ENCODE measurements around the gene GNG2.

GNG2 gene

DNA sequence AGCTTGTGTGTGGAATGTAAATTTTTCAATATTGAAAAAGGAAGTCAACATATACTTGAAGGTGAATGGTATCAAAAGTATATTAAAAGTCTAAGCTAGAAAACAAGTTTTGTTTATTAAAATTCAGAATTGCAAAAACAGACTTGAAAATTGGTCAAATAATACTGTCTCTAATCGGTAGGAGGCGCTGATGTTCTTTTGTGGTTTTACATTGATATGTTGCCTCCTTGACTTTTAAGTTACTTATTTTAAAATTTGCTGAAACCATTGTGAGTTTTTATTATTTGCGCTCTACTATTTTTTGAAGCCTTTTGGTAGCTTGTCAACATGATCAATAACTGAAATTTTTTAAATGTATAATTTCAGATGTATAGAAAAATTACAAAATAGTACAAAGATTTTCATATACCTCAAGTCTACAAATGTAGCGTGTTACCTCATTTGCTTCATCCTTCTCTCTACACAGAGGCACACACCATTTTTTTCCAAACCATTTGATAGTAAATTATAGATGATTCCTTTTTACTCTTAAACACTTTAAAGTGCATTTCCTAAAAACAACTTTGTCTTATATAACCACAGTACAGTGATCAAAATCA is 135.8 kb downstream of the GNG2 start:
- no peak for DNase-seq (ENCODE audit: low spot score)

DNA sequence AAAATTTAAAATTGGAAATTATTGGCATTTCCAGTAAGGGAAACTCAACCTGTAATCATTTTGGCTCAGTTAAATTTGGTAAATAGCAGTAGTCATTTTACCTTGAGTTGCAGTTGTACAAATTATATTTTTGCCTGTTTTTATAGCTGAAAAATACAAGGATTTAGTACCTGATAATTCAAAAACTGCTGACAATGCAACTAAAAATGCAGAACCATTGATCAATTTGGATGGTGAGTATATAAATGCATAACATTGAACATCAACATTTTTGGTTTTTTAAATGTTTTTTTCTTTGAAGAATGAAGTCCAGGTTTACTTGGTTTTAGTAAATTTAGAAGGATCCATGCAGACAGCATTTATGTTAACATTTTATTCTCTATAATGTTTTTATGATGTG is 137.9 kb downstream of the GNG2 start:
- DNase-seq (ENCODE audit: low spot score), result no peak

DNA sequence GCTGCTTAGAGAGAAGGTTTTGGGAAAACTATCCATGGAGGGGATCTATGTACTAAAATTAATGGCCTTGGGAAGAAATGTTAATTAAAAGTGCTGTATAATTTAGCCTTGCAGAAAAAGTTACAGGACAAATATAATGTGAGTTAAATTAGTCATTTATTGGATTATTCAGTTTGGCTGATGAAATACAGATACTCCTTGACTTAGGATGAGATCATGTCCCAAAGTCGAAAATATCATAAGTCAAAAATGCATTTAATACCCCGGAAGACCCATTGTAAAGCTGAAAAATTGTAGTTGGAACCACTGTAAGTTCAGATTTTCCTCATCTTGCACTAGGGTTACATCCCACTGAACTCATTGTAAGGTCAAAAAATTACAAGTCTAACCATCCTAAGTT is 138.7 kb downstream of the GNG2 start:
- no peak for DNase-seq (ENCODE audit: low spot score)

GRCh38 chr14:52000019-52000582 is 139.7 kb downstream of the GNG2 start:
- DNase-seq (ENCODE audit: low spot score), result no peak

- DNase-seq (ENCODE audit: low spot score), result no peak
Measured at GRCh38 chr14:52000696-52001095, 140.3 kb downstream of the GNG2 start.

DNA sequence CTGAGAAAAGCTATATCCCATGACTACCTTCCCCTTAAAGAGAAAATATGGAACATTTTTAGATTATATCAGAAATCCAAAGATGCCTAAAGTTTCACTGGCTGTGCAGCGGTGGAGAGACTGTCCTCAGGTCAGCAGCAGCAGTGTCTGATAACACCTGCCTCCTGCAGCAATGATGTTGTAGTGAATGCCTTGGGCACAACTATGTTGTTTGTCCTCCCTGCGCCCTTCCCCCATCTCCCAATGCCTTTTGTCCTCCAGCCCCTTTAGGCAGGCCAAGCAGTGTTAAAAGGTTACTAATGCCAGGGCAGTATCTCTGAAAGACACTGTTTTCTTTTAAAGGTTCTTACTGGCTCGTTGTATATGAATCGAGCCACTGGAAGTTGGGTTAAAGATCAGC is 142.1 kb downstream of the GNG2 start:
- no peak for DNase-seq (ENCODE audit: low spot score)

DNA sequence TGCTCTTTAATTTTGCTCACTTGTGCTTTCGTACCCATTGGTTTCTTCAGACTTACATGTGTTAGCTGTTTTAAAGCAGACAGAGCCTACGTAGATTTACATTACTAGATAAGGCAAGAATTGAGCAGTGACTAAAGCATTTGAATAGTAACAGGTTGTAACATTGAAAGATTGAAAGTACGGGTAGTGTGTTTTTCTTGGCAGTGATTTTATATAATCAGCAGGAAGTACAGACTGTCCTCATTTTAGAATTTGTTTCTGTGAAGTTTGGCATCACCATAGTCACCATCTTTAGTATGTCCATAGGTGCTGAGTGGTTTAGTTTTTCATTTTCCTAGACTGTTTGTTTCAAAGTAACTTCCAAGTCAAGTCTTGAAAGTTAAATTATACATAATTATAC is 142.9 kb downstream of the GNG2 start:
- no peak for DNase-seq (ENCODE audit: low spot score)

DNA sequence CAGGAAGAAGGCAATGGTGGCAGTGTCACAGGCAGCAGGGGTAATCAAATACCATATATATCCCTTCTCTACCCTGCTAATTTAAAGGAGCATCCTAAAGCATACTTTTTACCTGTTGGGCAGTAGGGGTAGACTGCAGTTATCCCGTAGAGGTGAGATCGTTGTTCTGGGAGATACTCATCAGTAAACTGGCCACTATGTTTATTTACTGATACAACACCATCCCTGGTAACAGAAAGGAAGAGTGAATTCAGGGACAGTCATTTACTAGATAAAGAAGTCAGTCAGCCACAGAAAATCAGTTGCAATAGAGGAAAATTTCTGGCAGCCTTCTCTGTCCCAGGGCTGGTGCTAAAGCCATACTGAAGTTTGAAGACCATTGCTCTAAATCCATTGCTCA is 145.2 kb downstream of the GNG2 start:
- no peak for DNase-seq (ENCODE audit: low spot score)

GRCh38 chr14:52006361-52006760 is 145.9 kb downstream of the GNG2 start:
- no peak for DNase-seq (ENCODE audit: low spot score)

- no peak for DNase-seq (ENCODE audit: low spot score)
Measured at GRCh38 chr14:52007211-52007610, 146.8 kb downstream of the GNG2 start.

DNA sequence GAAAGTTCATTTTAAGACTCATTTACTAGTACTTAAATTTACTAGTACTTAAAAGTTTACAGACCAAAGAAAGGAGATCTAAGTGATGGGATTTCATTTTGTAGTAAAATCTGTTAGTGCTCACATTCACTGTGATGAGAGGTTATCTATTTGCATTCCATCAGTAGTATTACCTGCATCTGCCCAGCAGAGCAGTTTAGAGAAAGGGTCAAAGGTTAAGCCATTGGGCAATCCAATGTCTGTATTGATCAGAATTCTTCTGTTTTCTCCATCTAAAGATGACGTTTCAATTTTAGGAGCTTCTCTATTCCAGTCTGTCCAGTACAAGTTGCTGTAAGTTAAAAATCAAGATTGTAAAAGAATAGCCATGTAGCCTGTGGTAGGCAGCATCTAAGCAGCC is 147.2 kb downstream of the GNG2 start:
- DNase-seq (ENCODE audit: low spot score), result no peak

GRCh38 chr14:52008136-52008535 is 147.7 kb downstream of the GNG2 start:
- no peak for DNase-seq (ENCODE audit: low spot score)

DNA sequence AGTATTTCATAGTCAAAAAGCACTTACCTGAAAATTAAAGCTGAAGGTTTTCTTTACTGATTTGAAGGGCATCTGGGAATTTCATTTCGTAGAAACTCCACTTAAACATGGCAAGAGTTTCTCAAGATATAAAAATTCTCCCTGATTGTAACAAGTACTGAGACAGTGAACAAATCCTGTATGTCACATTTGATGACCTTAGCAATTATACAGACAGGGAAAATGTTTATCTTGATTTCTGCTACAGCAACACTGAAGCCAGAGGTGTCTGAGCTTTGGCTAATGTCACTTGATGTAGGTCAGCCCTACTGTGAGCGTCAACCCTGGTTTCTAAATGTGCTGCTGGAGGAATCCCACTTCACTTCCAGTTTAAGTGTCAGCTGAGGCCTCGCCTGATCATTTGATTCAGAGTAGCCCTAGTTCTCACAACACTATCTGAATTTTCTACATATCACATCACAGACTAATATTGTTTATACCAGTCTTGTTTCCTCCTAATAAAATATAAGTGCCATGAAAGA is 149.8 kb downstream of the GNG2 start:
- no peak for DNase-seq (ENCODE audit: low spot score)

GRCh38 chr14:52011523-52011922 is 151.1 kb downstream of the GNG2 start:
- no peak for DNase-seq (ENCODE audit: low spot score)

DNA sequence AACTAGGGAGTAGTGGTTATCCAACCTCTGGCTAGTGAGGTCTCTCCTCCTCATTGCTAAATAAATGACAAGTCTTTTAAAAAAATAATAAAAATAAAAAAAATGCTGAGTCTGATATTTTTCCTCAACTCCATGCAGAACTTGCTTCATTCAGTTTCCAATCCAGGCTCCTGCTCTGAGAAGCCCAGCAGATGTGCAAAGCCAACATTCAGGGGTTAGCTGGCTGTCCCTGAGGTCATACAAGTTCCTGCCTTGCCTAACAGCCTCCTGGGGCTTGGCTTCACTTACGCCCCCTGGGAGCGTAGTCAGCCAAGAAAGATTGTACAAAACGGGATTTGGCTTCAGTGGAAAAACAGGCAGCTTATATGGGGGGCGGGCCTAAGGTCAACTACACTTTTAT is 152.2 kb downstream of the GNG2 start:
- DNase-seq (ENCODE audit: low spot score), result no peak

DNA sequence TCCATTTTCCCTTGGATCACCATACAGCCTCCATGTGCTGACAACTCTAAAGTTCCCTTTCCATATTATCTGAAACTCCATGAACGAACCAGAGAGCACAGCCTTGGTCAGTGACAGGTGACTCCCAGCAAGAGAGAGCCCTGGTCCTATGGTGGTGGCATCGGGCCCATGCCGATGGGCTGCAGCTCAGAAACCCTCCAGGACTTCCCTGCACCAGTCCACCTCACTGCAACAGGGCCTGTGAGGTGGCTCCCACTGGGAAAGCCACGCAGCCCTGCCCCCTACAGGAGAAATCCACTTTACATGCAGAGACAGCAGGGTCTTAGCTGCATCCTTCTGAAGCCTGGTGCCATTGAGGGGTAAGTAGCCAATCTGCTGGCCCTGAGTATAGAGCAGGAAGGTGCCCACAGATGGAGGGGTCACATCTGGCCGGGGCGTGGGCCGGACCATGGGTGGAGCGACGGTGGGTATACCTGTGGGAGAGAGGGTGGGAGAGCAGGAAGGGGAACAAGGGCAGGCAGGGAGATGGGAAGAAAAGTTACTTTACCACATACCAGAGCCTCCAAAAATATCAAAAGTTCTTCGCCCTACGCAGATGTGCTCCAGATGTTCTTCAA is 153.7 kb downstream of the GNG2 start:
- DNase-seq (ENCODE audit: low spot score), result peak; percentile 63

DNA sequence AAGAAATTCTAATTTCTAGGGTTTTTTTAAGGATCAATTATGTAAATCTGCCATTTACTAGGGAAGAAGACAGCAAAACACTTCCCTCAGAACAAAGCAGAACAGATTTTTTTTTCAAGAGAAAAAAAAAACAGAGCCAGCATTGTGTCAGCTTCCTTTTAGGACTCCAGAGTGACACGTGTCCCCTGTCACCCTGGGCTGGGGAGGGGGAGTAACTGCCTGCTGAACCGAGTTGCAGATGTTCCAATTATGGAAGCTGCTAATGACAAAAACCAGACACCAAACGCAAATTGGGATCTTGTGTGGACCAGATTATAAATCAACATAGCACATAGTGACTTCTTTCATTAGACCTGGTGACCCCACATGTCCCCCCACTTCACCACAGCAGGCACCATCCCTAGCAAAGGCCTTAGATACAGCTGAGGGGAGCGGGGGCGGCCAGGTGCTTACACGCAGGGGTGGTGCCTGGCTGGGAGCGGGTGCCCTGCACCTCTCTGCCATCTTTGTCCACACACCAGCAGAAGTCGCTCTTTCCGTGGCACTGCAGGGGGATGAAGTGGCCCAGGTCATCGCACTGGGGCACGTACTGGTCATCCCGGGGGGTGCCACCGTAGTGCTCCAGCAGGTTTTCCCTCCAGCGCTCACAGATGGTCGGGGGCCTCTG is 154.3 kb downstream of the GNG2 start:
- DNase-seq (ENCODE audit: low spot score), result no peak

DNA sequence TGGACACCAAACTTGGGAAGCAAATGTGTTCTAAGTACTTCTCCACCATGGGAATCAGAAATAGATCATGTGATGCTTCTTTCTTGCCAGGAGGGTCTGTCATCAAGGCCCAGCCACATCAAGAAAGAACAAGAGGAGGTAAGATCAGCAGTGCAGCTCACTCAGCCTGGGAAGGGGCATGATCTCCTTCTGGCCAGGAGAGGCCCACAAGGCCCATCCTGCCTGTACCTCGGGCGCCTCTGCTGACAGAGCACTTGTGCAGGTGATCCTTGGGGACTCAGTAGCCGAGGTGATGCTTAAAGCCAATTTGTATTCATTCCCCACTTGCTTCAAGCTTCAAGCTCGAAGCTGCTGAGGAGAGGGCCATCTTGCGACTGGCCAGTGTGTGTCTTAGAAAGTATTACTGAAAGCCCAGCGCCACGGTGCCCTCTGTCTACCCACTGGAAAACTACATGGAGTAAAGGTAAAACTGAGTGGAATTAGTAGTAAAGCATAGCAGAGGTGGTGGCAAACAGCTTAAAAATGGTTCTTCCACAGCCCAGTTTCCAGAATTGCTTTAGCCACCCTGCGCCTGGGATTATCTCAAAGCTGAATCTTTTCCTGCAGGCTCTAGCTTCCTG is 155.1 kb downstream of the GNG2 start:
- peak; percentile 64 for DNase-seq (ENCODE audit: low spot score)

DNA sequence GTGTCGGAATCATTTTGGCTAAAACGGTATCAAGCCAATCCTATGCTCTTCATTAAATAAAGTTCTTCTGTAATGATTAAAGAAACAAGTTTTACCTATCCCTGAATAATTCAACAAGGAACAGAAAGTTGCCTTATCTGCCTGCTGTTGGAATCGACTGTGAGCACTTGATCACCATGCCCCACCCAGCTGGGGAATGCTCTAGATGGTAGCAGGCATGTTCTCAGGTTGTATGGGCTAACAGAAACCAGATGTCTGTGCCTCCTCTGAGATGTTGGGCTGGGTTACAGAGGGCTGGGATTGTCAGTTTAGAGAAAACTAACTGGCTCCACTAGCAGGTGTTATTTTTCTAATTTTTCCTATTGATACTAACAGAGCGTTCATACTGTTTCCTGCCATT is 157.8 kb downstream of the GNG2 start:
- DNase-seq (ENCODE audit: low spot score), result no peak

GRCh38 chr14:52018970-52019369 is 158.6 kb downstream of the GNG2 start:
- DNase-seq (ENCODE audit: low spot score), result no peak
